Fibroblast of lung (primary cell): ENCODE results near the gene GALNT12. TPM values are rescaled to one million over a fixed set of nuclear protein-coding genes. Genes with fewer than 3 reads are reported as not detected.

ENCODE experiments used
- DNase-seq, 2 donors: peaks; one replicate each; pipeline versions ENCODE4 v3.0.0 to v3.0.0-alpha.2; 2010; ENCODE audit warnings: low read depth in 2 of 2
- H2AFZ ChIP-seq: 2 replicates; pipeline ENCODE4 v1.5.1; 2012; ENCODE audit warnings: low read length, control low read depth, inconsistent platforms
- H3K27ac ChIP-seq: 2 replicates; pipeline ENCODE4 v1.5.1; 2011; ENCODE audit warnings: low read length, control low read depth; ENCODE audit not compliant: insufficient read depth
- H3K27me3 ChIP-seq: 2 replicates; pipeline ENCODE4 v1.5.1; 2011; ENCODE audit warnings: mild to moderate bottlenecking, low read length; ENCODE audit not compliant: control insufficient read depth, insufficient read depth
- H3K36me3 ChIP-seq: 2 replicates; pipeline ENCODE4 v1.5.1; 2011; ENCODE audit warnings: low read length; ENCODE audit not compliant: control insufficient read depth, insufficient read depth
- H3K4me1 ChIP-seq: 2 replicates; pipeline ENCODE4 v1.5.1; 2011; ENCODE audit warnings: low read length; ENCODE audit not compliant: control insufficient read depth, insufficient read depth; ENCODE audit errors: extremely low read depth
- H3K4me2 ChIP-seq: 2 replicates; pipeline ENCODE4 v1.5.1; 2011; ENCODE audit warnings: low read length, control low read depth; ENCODE audit not compliant: insufficient read depth; ENCODE audit errors: extremely low read depth
- H3K4me3 ChIP-seq, 4 experiments: fragments of 200-600 bp in 1 of 4; sonication (generic) in 1 of 4; replicated peaks in 1 of 4; 2 replicates each; pipeline ENCODE4 v1.5.1; 2011 to 2016; ENCODE audit warnings: low read length in 4 of 4, low read depth in 3 of 4, mild to moderate bottlenecking in 3 of 4, control low read depth in 2 of 4, inconsistent platforms in 1 of 4, mixed read lengths in 1 of 4; ENCODE audit not compliant: insufficient read depth in 1 of 4; ENCODE audit errors: control extremely low read depth in 1 of 4
- H3K79me2 ChIP-seq: 2 replicates; pipeline ENCODE4 v1.5.1; 2012; ENCODE audit warnings: mild to moderate bottlenecking, low read length, inconsistent platforms; ENCODE audit not compliant: control insufficient read depth, insufficient read depth
- H3K9ac ChIP-seq: 2 replicates; pipeline ENCODE4 v1.5.1; 2011; ENCODE audit warnings: mild to moderate bottlenecking, low read length, control low read depth; ENCODE audit not compliant: insufficient read depth
- H3K9me3 ChIP-seq: 2 replicates; pipeline ENCODE4 v1.5.1; 2012; ENCODE audit warnings: low read depth, low read length; ENCODE audit not compliant: control insufficient read depth, insufficient read depth
- H4K20me1 ChIP-seq: 2 replicates; pipeline ENCODE4 v1.5.1; 2011; ENCODE audit warnings: low read length; ENCODE audit not compliant: control insufficient read depth, insufficient read depth; ENCODE audit errors: extremely low read depth
- CTCF ChIP-seq, 2 donors: IDR thresholded peaks in 1 of 2; conservative IDR thresholded peaks in 1 of 2; 1 replicate in 1 of 2; 2 replicates in 1 of 2; pipeline ENCODE4 v1.5.1; 2011 to 2012; ENCODE audit warnings: low read length in 2 of 2, control low read depth in 1 of 2, inconsistent platforms in 1 of 2, low read depth in 1 of 2, mild to moderate bottlenecking in 1 of 2
- EZH2 ChIP-seq: IDR thresholded peaks from 2 replicates; pipeline ENCODE4 v1.5.1; 2012; ENCODE audit warnings: low read length, control low read depth, mild to moderate bottlenecking; ENCODE audit errors: missing control alignments
- polyA plus RNA-seq, 2 donors: library from polyadenylated mRNA; depleted of rRNA in 1 of 2; stranded (reverse) in 1 of 2; unstranded in 1 of 2; fragments of >200 nt; gene quantifications; 2 replicates each; pipeline ENCODE4 v1.2.1, GENCODE V29; 2011 to 2012; ENCODE audit warnings: missing spikeins in 1 of 2
- total RNA-seq: library from RNA; depleted of rRNA; stranded (reverse); fragments of >200 nt; gene quantifications from 2 replicates; pipeline ENCODE4 v1.2.1, GENCODE V29; 2014

GALNT12 gene
- total and polyA plus RNA-seq, 2 donors (not counting 1 experiment from before 2014, with no cell fraction given): 9.4 to 18.2 TPM

- Histone ChIP-seq H3K27me3 (no peaks in the 10 kb centered on the region), H3K4me2 (no peak overlapping the region), H3K9me3 (no peaks in the 10 kb centered on the region), H3K27ac (no peak overlapping the region), H3K4me1 (peaks cover 18% of the 10 kb centered on the region), H3K9ac (no peak overlapping the region), H3K4me3 (no peak overlapping the region), H4K20me1 (no peaks in the 10 kb centered on the region), H3K79me2 (no peaks in the 10 kb centered on the region), H3K36me3 (no peaks in the 10 kb centered on the region), H2AFZ (no peak overlapping the region)
- TF ChIP-seq CTCF (conservative IDR thresholded peaks at IDR 0.05 in 1 of 2, IDR thresholded peaks at IDR 0.05 in 1 of 2; ENCODE audit: low read depth in 1 of 2, low read length in 2 of 2) (no peak), EZH2 (no peak)
- DNase-seq: no peak
Measured at GRCh38 chr9:98869866-98870265, 62.4 kb downstream of the GALNT12 start.

- H3K79me2 ChIP-seq: no peaks in the 10 kb centered on the region
- no peaks in the 10 kb centered on the region for H3K27me3 ChIP-seq
- H3K9me3 ChIP-seq: no peaks in the 10 kb centered on the region
- no peaks in the 10 kb centered on the region for H3K36me3 ChIP-seq
- no peak overlapping the region for H3K9ac ChIP-seq
- H3K4me1 ChIP-seq: peaks cover 18% of the 10 kb centered on the region
- no peak overlapping the region for H3K4me2 ChIP-seq
- no peaks in the 10 kb centered on the region for H4K20me1 ChIP-seq
- H2AFZ ChIP-seq: no peak overlapping the region
- H3K27ac ChIP-seq: no peak overlapping the region
- no peak overlapping the region for H3K4me3 ChIP-seq
- no peak for TF ChIP-seq CTCF (conservative IDR thresholded peaks at IDR 0.05 in 1 of 2, IDR thresholded peaks at IDR 0.05 in 1 of 2; ENCODE audit: low read depth in 1 of 2, low read length in 2 of 2)
- no peak for TF ChIP-seq EZH2
- DNase-seq: no peak
Measured at GRCh38 chr9:98870782-98871557, 63.5 kb downstream of the GALNT12 start.

GRCh38 chr9:98871558-98872065, 64.1 kb downstream of the GALNT12 start:
- Histone ChIP-seq H3K4me2 (no peak overlapping the region), H3K4me3 (no peak overlapping the region), H3K9ac (no peak overlapping the region), H3K27ac (no peak overlapping the region), H3K36me3 (no peaks in the 10 kb centered on the region), H2AFZ (no peak overlapping the region), H3K27me3 (no peaks in the 10 kb centered on the region), H3K9me3 (no peaks in the 10 kb centered on the region), H3K79me2 (no peaks in the 10 kb centered on the region), H4K20me1 (no peaks in the 10 kb centered on the region), H3K4me1 (peaks cover 15% of the 10 kb centered on the region)
- no peak for DNase-seq
- TF ChIP-seq CTCF (conservative IDR thresholded peaks at IDR 0.05 in 1 of 2, IDR thresholded peaks at IDR 0.05 in 1 of 2; ENCODE audit: low read depth in 1 of 2, low read length in 2 of 2) (no peak), EZH2 (no peak)
